ENCODE results near the gene ANXA5. TPM values are rescaled to one million over a fixed set of nuclear protein-coding genes. Genes with fewer than 3 reads are reported as not detected.

Gene ANXA5
- total and polyA plus RNA-seq, 2 experiments from 2014 or later: 508 to 718 TPM

DNA sequence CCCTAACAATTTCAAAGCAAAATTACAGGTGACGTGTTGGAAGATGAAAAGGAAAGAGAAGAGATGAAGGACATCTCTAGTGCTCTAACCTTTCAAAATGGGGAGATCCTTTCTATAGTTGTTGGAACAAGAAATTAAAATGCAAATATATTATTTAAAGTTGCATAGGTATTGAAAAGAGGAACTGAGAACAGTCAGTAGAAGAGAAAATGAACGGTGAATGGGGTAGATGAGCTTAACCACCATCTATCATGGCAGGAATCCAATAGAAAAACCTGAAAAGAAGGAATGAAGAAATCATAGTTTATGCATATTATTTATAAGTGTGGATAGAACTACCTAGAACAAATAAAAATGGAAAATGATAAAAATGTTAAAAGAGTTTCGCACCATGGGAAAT lies 42.0 kb downstream of the ANXA5 start:
- no peak for TF ChIP-seq EZH2phosphoT487 (IDR thresholded peaks at IDR 0.05; ENCODE audit: low read depth, severe bottlenecking, unreplicated experiment)
- TF ChIP-seq CTCF (IDR thresholded peaks at IDR 0.05; ENCODE audit: poor library complexity): no peak
- TF ChIP-seq EZH2 (IDR thresholded peaks at IDR 0.05; ENCODE audit: borderline replicate concordance): no peak
- DNase-seq (ENCODE audit: low spot score): no peak
- Histone ChIP-seq H3K36me3 (replicated peaks; ENCODE audit: insufficient read depth, low read depth) (no peaks in the 10 kb centered on the region), H3K27ac (no peak overlapping the region), H3K4me3 (no peak overlapping the region), H3K4me1 (ENCODE audit: insufficient read depth) (no peaks in the 10 kb centered on the region), H4K20me1 (ENCODE audit: insufficient read depth, poor library complexity, severe bottlenecking) (no peaks in the 10 kb centered on the region), H3K27me3 (no peaks in the 10 kb centered on the region), H2AFZ (no peak overlapping the region), H3K9me2 (replicated peaks; ENCODE audit: insufficient read depth) (no peaks in the 10 kb centered on the region), H3K79me2 (no peaks in the 10 kb centered on the region), H3K4me2 (no peak overlapping the region), H3K9me3 (ENCODE audit: low read depth) (no peaks in the 10 kb centered on the region)
- WGBS (ENCODE audit: low lambda C conversion rate, missing lambda C conversion rate): 94% methylated on average over 3 of the region's 3 CpGs

GRCh38 chr4:121653986-121654385 lies 42.8 kb downstream of the ANXA5 start:
- H3K9me3 ChIP-seq (ENCODE audit: low read depth): no peaks in the 10 kb centered on the region
- H3K4me3 ChIP-seq: no peak overlapping the region
- H3K4me1 ChIP-seq (ENCODE audit: insufficient read depth): no peaks in the 10 kb centered on the region
- no peaks in the 10 kb centered on the region for H3K79me2 ChIP-seq
- H3K4me2 ChIP-seq: no peak overlapping the region
- no peaks in the 10 kb centered on the region for H3K9me2 ChIP-seq (replicated peaks; ENCODE audit: insufficient read depth)
- WGBS (ENCODE audit: low lambda C conversion rate, missing lambda C conversion rate): 85% methylated on average over 6 of the region's 6 CpGs
- no peaks in the 10 kb centered on the region for H3K27me3 ChIP-seq
- TF ChIP-seq EZH2 (IDR thresholded peaks at IDR 0.05; ENCODE audit: borderline replicate concordance) (no peak), EZH2phosphoT487 (IDR thresholded peaks at IDR 0.05; ENCODE audit: low read depth, severe bottlenecking, unreplicated experiment) (no peak), CTCF (IDR thresholded peaks at IDR 0.05; ENCODE audit: poor library complexity) (no peak)
- H4K20me1 ChIP-seq (ENCODE audit: insufficient read depth, poor library complexity, severe bottlenecking): no peaks in the 10 kb centered on the region
- no peak overlapping the region for H3K27ac ChIP-seq
- no peaks in the 10 kb centered on the region for H3K36me3 ChIP-seq (replicated peaks; ENCODE audit: insufficient read depth, low read depth)
- no peak overlapping the region for H2AFZ ChIP-seq
- no peak for DNase-seq (ENCODE audit: low spot score)

- Histone ChIP-seq H2AFZ (no peak overlapping the region), H3K9me2 (replicated peaks; ENCODE audit: insufficient read depth) (no peaks in the 10 kb centered on the region), H3K4me2 (no peak overlapping the region), H3K4me1 (ENCODE audit: insufficient read depth) (no peaks in the 10 kb centered on the region), H3K4me3 (no peak overlapping the region), H3K27me3 (no peaks in the 10 kb centered on the region), H3K9me3 (ENCODE audit: low read depth) (no peaks in the 10 kb centered on the region), H4K20me1 (ENCODE audit: insufficient read depth, poor library complexity, severe bottlenecking) (no peaks in the 10 kb centered on the region), H3K27ac (no peak overlapping the region), H3K79me2 (no peaks in the 10 kb centered on the region), H3K36me3 (replicated peaks; ENCODE audit: insufficient read depth, low read depth) (no peaks in the 10 kb centered on the region)
- no peak for DNase-seq (ENCODE audit: low spot score)
- WGBS (ENCODE audit: low lambda C conversion rate, missing lambda C conversion rate): 39% methylated on average over 1 of the region's 1 CpG
- TF ChIP-seq EZH2phosphoT487 (IDR thresholded peaks at IDR 0.05; ENCODE audit: low read depth, severe bottlenecking, unreplicated experiment): no peak
- TF ChIP-seq EZH2 (IDR thresholded peaks at IDR 0.05; ENCODE audit: borderline replicate concordance): no peak
- no peak for TF ChIP-seq CTCF (IDR thresholded peaks at IDR 0.05; ENCODE audit: poor library complexity)
These were observed 43.6 kb downstream of the ANXA5 start for GRCh38 chr4:121653214-121653613.

DNA sequence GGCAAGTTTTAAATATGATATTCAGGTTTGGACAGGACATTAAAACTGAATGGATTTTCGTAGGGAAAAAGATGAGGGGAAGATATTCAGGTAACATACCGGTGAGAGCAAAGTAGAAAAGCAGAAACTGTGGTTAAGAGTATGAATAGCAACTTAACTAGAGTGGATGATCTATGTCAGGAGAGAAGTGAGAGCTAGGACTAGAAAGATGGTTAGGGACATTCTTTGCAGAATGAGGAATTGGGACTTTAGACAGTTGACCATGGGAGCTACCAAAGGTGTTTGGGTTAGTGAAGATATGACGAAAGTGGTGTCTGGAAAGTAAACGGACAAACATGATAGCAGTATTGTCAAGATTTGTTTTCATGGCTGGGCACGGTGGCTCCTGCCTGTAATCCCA lies 45.2 kb downstream of the ANXA5 start:
- H2AFZ ChIP-seq: no peak overlapping the region
- H3K4me3 ChIP-seq: no peak overlapping the region
- H3K79me2 ChIP-seq: no peaks in the 10 kb centered on the region
- DNase-seq (ENCODE audit: low spot score): no peak
- H3K4me2 ChIP-seq: no peak overlapping the region
- no peaks in the 10 kb centered on the region for H3K4me1 ChIP-seq (ENCODE audit: insufficient read depth)
- H3K9me3 ChIP-seq (ENCODE audit: low read depth): no peaks in the 10 kb centered on the region
- no peaks in the 10 kb centered on the region for H3K27me3 ChIP-seq
- 47% methylated on average over 5 of the region's 5 CpGs for WGBS (ENCODE audit: low lambda C conversion rate, missing lambda C conversion rate)
- TF ChIP-seq CTCF (IDR thresholded peaks at IDR 0.05; ENCODE audit: poor library complexity) (no peak), EZH2 (IDR thresholded peaks at IDR 0.05; ENCODE audit: borderline replicate concordance) (no peak), EZH2phosphoT487 (IDR thresholded peaks at IDR 0.05; ENCODE audit: low read depth, severe bottlenecking, unreplicated experiment) (no peak)
- no peaks in the 10 kb centered on the region for H3K36me3 ChIP-seq (replicated peaks; ENCODE audit: insufficient read depth, low read depth)
- H4K20me1 ChIP-seq (ENCODE audit: insufficient read depth, poor library complexity, severe bottlenecking): no peaks in the 10 kb centered on the region
- H3K27ac ChIP-seq: no peak overlapping the region
- no peaks in the 10 kb centered on the region for H3K9me2 ChIP-seq (replicated peaks; ENCODE audit: insufficient read depth)

Measured in hepatocyte (in vitro differentiated cells).